K562 (cell line): ENCODE data around the gene DET1. TPM values are rescaled to one million over a fixed set of nuclear protein-coding genes. Genes with fewer than 3 reads are reported as not detected.

ENCODE experiments used
- ATAC-seq: fragments of 200-7000 bp; cut with Tn5 transposase; 3 replicates; pipeline ENCODE4 v1.9.1; 2020; ENCODE audit warnings: moderate library complexity
- BruUV-seq: library from RNA; stranded (reverse); fragments of 400-500 nt; replicated peaks from 2 replicates; lab custom pipeline; 2021; lab: Mats Ljungman, UMichigan
- CTCF ChIA-PET: fragments of 300-600 bp; formaldehyde crosslinking; extraction: SDS; loops from one replicate; lab custom pipeline; 2021; ENCODE audit warnings: low intra/inter-chr PET ratio; lab: Yijun Ruan, JAX
- POLR2A ChIA-PET: fragments of 300-600, 350-650 bp; sonication (Branson Sonifier 250); formaldehyde crosslinking; extraction: SDS; loops from one replicate; lab custom pipeline; 2021; ENCODE audit warnings: antibody characterized with exemption, inconsistent platforms; lab: Yijun Ruan, JAX
- DNase-seq, 4 experiments: peaks; one replicate each; pipeline versions ENCODE4 v3.0.0 to v3.0.0-alpha.2; 2011 to 2018; ENCODE audit warnings: low spot score in 3 of 4, mixed read lengths in 3 of 4; ENCODE audit errors: extremely low read depth in 1 of 4
- FAIRE-seq: peaks from 2 replicates; lab custom pipeline; 2011; peaks lifted over from hg19 to GRCh38; lab: Jason Lieb, UNC
- H2AFZ ChIP-seq: 2 replicates; pipeline ENCODE4 v1.6.0; 2011; ENCODE audit warnings: low read depth, low read length, control low read depth, inconsistent platforms
- H3K27ac ChIP-seq: fragments of 200-600 bp; 3 replicates; pipeline ENCODE4 v1.8.0; 2011; ENCODE audit warnings: low read depth, mild to moderate bottlenecking, control low read depth, inconsistent platforms, low read length, moderate library complexity, mixed read lengths; ENCODE audit errors: extremely low read depth
- H3K27me3 ChIP-seq, 2 experiments: fragments of 300-600 bp in 1 of 2; 2 replicates in 1 of 2; 3 replicates in 1 of 2; pipeline versions ENCODE4 v1.6.0 to v1.8.0; 2011; ENCODE audit warnings: inconsistent platforms in 2 of 2, low read length in 2 of 2, mild to moderate bottlenecking in 1 of 2, mixed read lengths in 1 of 2, moderate library complexity in 1 of 2; ENCODE audit not compliant: control insufficient read depth in 2 of 2, insufficient read depth in 2 of 2
- H3K36me3 ChIP-seq: fragments of 300-600 bp; 3 replicates; pipeline ENCODE4 v1.8.0; 2011; ENCODE audit warnings: mild to moderate bottlenecking, low read length, inconsistent platforms; ENCODE audit not compliant: control insufficient read depth, insufficient read depth
- H3K4me1 ChIP-seq, 2 experiments: fragments of 200-600 bp in 1 of 2; replicated peaks in 1 of 2; 2 replicates in 1 of 2; 3 replicates in 1 of 2; pipeline versions ENCODE4 v1.5.1 to v1.8.0; 2011; ENCODE audit warnings: inconsistent platforms in 2 of 2, low read length in 2 of 2, mild to moderate bottlenecking in 1 of 2, mixed read lengths in 1 of 2, moderate library complexity in 1 of 2; ENCODE audit not compliant: control insufficient read depth in 2 of 2, insufficient read depth in 2 of 2
- H3K4me2 ChIP-seq: 2 replicates; pipeline ENCODE4 v1.6.1; 2011; ENCODE audit warnings: low read length, control low read depth, inconsistent platforms, mixed read lengths; ENCODE audit not compliant: insufficient read depth
- H3K4me3 ChIP-seq: fragments of 200-600 bp; sonication (generic), shearing (Covaris generic); 2 replicates; pipeline ENCODE4 v1.5.1; 2016; ENCODE audit warnings: control low read depth, inconsistent platforms
- H3K79me2 ChIP-seq: fragments of 200-600 bp; 3 replicates; pipeline ENCODE4 v1.8.0; 2011; ENCODE audit warnings: low read length, inconsistent platforms; ENCODE audit not compliant: control insufficient read depth, insufficient read depth
- H3K9ac ChIP-seq, 2 experiments: 2 replicates each; pipeline versions ENCODE4 v1.6.0 to v1.6.1; 2011; ENCODE audit warnings: low read depth in 2 of 2, low read length in 2 of 2, control low read depth in 1 of 2, inconsistent platforms in 1 of 2, mild to moderate bottlenecking in 1 of 2, mixed read lengths in 1 of 2; ENCODE audit not compliant: insufficient read depth in 1 of 2
- H3K9me1 ChIP-seq: one replicate; pipeline ENCODE4 v1.6.0; 2011; ENCODE audit warnings: inconsistent platforms, mild to moderate bottlenecking, low read length, moderate library complexity; ENCODE audit not compliant: control insufficient read depth, insufficient read depth
- H3K9me3 ChIP-seq: replicated peaks from 2 replicates; pipeline ENCODE4 v1.5.1; 2011; ENCODE audit warnings: low read depth, low read length, inconsistent platforms; ENCODE audit not compliant: control insufficient read depth, insufficient read depth
- H4K20me1 ChIP-seq: replicated peaks from 2 replicates; pipeline ENCODE4 v1.6.1; 2011; ENCODE audit warnings: low read length, inconsistent platforms, mixed read lengths; ENCODE audit not compliant: control insufficient read depth, insufficient read depth
- AFF4 ChIP-seq: sonication (generic); formaldehyde crosslinking; IDR thresholded peaks from 2 replicates; pipeline ENCODE4 v1.8.0; 2023; ENCODE audit warnings: mild to moderate bottlenecking, missing genetic modification reagents
- EP300 ChIP-seq: IDR thresholded peaks from 2 replicates; pipeline ENCODE4 v1.6.1; 2012; ENCODE audit warnings: low read length, improper control_type of control experiment
- HDAC6 ChIP-seq: IDR thresholded peaks from 2 replicates; pipeline ENCODE4 v1.6.1; 2012; ENCODE audit warnings: low read depth, mild to moderate bottlenecking, control low read depth, inconsistent platforms, low read length, moderate library complexity
- JUNB ChIP-seq: fragments of 450-650 bp; formaldehyde crosslinking; conservative IDR thresholded peaks from 2 replicates; pipeline ENCODE4 v1.4.0; 2020; ENCODE audit warnings: mild to moderate bottlenecking
- NCOA1 ChIP-seq: fragments of 450-650 bp; IDR thresholded peaks from 2 replicates; pipeline ENCODE4 v1.6.1; 2016; ENCODE audit warnings: low read depth
- TEAD4 ChIP-seq, 2 experiments: sonication (generic) in 1 of 2; formaldehyde crosslinking in 1 of 2; IDR thresholded peaks; 2 replicates each; pipeline versions ENCODE4 v1.6.1 to v1.8.0; 2012 to 2022; ENCODE audit warnings: borderline replicate concordance in 1 of 2, inconsistent platforms in 1 of 2, low read length in 1 of 2, mild to moderate bottlenecking in 1 of 2, missing genetic modification reagents in 1 of 2
- THRAP3 ChIP-seq: fragments of 450-650 bp; IDR thresholded peaks from 2 replicates; pipeline ENCODE4 v1.6.1; 2016; ENCODE audit warnings: mild to moderate bottlenecking, inconsistent platforms, borderline replicate concordance
- XRCC4 ChIP-seq: IDR thresholded peaks from one replicate; pipeline ENCODE4 v1.6.1; 2011; ENCODE audit not compliant: insufficient read depth, insufficient read length; ENCODE audit errors: extremely low read depth
- ZNF175 ChIP-seq: fragments of 200-800 bp; sonication (Bioruptor generic); IDR thresholded peaks from 2 replicates; pipeline ENCODE4 v1.6.1; 2016; ENCODE audit warnings: low read depth, mild to moderate bottlenecking, missing genetic modification characterization, missing compliant biosample characterization
- ZNF239 ChIP-seq: fragments of 250-450 bp; sonication (Bioruptor Pico); IDR thresholded peaks from 2 replicates; pipeline ENCODE4 v1.4.0; 2020; ENCODE audit warnings: mild to moderate bottlenecking
- WGBS: fragments of 100-300 bp; shearing (Covaris generic); methylation state at CpG from one replicate; pipeline ENCODE4 v1.1.6; 2016; ENCODE audit warnings: low coverage, mixed read lengths; ENCODE audit not compliant: insufficient coverage; ENCODE audit errors: missing lambda C conversion rate; 5-methylcytosine and 5-hydroxymethylcytosine counted together
- in situ Hi-C: fragments of 300-500 bp; cut with MboI; formaldehyde crosslinking; loops from 4 replicates; pipeline ENCODE4 v1.15.0; 2018; ENCODE audit warnings: inconsistent platforms, mixed read lengths
- intact Hi-C: fragments of 100-400 bp; cut with micrococcal nuclease; formaldehyde crosslinking; loops from 2 replicates; pipeline ENCODE4 v1.14.2; 2022
- polyA plus RNA-seq, 8 experiments: library from polyadenylated mRNA; depleted of rRNA in 4 of 8; stranded (reverse) in 5 of 8; unstranded in 3 of 8; fragments of >200 nt; fragmentation: Nextera tagmentation in 2 of 8; fragmentation: Illumina TruSeq in 1 of 8; extraction: Ambion mirVana in 2 of 8; extraction: Trizol in 1 of 8; gene quantifications; 2 replicates each; pipeline versions ENCODE4 v1.2.1 to v1.2.3, GENCODE V29; 2011 to 2014; ENCODE audit warnings: inconsistent platforms in 1 of 8, missing spikeins in 1 of 8
- total RNA-seq, 7 experiments: library from RNA; depleted of rRNA in 6 of 7; stranded (reverse); fragments of >200 nt in 6 of 7; fragmentation: Illumina TruSeq in 2 of 7; extraction: Trizol in 2 of 7; gene quantifications; 2 replicates each; pipeline versions ENCODE4 v1.2.1 to v1.2.3, GENCODE V29; 2011 to 2021; ENCODE audit warnings: low replicate concordance in 1 of 7
- TF ChIP-seq, protein P1 (sequence below): sonication (generic); formaldehyde crosslinking; IDR thresholded peaks from 2 replicates; pipeline ENCODE4 v1.8.0; 2022; ENCODE audit warnings: missing genetic modification reagents, mild to moderate bottlenecking, borderline replicate concordance
- TF ChIP-seq, protein P2 (sequence below), 2 experiments: fragments of 450-650 bp; IDR thresholded peaks; 2 replicates each; pipeline ENCODE4 v1.6.1; 2018; ENCODE audit warnings: mild to moderate bottlenecking in 2 of 2, low read depth in 1 of 2; ENCODE audit not compliant: partially characterized antibody in 2 of 2

Gene DET1
- total and polyA plus RNA-seq, 9 of the 15 experiments (the other 6 are each of a cell fraction or from before 2014, with no cell fraction given), result 4.2 to 8.1 (median 6.0) TPM

DNA sequence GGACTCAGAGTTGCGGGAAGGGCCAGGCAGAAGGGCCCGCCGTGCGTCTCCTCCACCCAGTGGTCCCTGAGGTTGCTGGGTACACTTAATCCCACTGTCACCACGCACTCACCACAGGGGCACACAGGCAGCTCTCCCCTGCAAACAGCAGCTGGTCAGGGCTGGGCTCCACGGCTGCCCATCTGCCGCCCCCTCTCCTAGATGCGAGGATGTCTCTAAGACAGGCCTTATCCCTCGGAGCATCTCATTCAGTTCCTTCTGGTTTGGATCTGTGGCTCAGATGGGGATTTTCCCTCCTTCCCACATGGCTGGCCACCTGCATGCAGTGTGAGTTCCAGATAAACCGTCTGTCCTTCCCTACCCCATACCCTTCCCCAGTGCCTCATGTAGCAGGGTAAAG is 52.6 kb downstream of the DET1 start:
- Histone ChIP-seq H3K9me1 (no peaks in the 10 kb centered on the region), H3K27me3 (no peaks in the 10 kb centered on the region), H3K79me2 (no peaks in the 10 kb centered on the region), H3K4me3 (no peak overlapping the region), H3K4me2 (no peak overlapping the region), H3K9ac (peak overlapping the region in 1 of 2 experiments; percentile 66; a peak in 2 of 4 replicates), H4K20me1 (peaks cover 3% of the 10 kb centered on the region; the same call in 1 of the 2 replicates), H3K9me3 (no peaks in the 10 kb centered on the region), H2AFZ (no peak overlapping the region), H3K4me1 (peaks cover 0 to 15% of the 10 kb centered on the region in 2 experiments; a peak in 2 of 5 replicates), H3K27ac (no peak overlapping the region), H3K36me3 (no peaks in the 10 kb centered on the region)
- ATAC-seq (no peak), DNase-seq (no peak), FAIRE-seq (no peak)
- no TSS peak for BruUV-seq
- intact Hi-C loops, result no loop called here
- ChIA-PET POLR2A (no interaction called here), CTCF (no interaction called here)
- in situ Hi-C loops, result no loop called here
- 68% methylated on average over 8 of the region's 10 CpGs for WGBS
- TF ChIP-seq, protein P1, sequence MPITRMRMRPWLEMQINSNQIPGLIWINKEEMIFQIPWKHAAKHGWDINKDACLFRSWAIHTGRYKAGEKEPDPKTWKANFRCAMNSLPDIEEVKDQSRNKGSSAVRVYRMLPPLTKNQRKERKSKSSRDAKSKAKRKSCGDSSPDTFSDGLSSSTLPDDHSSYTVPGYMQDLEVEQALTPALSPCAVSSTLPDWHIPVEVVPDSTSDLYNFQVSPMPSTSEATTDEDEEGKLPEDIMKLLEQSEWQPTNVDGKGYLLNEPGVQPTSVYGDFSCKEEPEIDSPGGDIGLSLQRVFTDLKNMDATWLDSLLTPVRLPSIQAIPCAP (CRISPR knock-in tag), result no peak
- no peak for TF ChIP-seq ZNF239 (CRISPR knock-in tag)
- no peak for TF ChIP-seq HDAC6
- TF ChIP-seq, protein P2, sequence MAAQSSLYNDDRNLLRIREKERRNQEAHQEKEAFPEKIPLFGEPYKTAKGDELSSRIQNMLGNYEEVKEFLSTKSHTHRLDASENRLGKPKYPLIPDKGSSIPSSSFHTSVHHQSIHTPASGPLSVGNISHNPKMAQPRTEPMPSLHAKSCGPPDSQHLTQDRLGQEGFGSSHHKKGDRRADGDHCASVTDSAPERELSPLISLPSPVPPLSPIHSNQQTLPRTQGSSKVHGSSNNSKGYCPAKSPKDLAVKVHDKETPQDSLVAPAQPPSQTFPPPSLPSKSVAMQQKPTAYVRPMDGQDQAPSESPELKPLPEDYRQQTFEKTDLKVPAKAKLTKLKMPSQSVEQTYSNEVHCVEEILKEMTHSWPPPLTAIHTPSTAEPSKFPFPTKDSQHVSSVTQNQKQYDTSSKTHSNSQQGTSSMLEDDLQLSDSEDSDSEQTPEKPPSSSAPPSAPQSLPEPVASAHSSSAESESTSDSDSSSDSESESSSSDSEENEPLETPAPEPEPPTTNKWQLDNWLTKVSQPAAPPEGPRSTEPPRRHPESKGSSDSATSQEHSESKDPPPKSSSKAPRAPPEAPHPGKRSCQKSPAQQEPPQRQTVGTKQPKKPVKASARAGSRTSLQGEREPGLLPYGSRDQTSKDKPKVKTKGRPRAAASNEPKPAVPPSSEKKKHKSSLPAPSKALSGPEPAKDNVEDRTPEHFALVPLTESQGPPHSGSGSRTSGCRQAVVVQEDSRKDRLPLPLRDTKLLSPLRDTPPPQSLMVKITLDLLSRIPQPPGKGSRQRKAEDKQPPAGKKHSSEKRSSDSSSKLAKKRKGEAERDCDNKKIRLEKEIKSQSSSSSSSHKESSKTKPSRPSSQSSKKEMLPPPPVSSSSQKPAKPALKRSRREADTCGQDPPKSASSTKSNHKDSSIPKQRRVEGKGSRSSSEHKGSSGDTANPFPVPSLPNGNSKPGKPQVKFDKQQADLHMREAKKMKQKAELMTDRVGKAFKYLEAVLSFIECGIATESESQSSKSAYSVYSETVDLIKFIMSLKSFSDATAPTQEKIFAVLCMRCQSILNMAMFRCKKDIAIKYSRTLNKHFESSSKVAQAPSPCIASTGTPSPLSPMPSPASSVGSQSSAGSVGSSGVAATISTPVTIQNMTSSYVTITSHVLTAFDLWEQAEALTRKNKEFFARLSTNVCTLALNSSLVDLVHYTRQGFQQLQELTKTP (IDR thresholded peaks at IDR 0.05; ENCODE audit: low read depth in 1 of 2, partially characterized antibody in 2 of 2), result no peak
- no peak for TF ChIP-seq EP300
- no peak for TF ChIP-seq XRCC4
- no peak for TF ChIP-seq ZNF175 (CRISPR knock-in tag)
- no peak for TF ChIP-seq TEAD4 (IDR thresholded peaks at IDR 0.05; ENCODE audit: low read length)
- no peak for TF ChIP-seq TEAD4 (CRISPR knock-in tag; IDR thresholded peaks at IDR 0.05; ENCODE audit: borderline replicate concordance)
- TF ChIP-seq JUNB (CRISPR knock-in tag), result no peak
- no peak for TF ChIP-seq NCOA1
- no peak for TF ChIP-seq AFF4 (CRISPR knock-in tag)
- no peak for TF ChIP-seq THRAP3
